ENCODE data around the gene CHTF18.
A peak's percentile ranks its signal among the peaks of the same experiment; 100 is the strongest.

Gene CHTF18

DNA sequence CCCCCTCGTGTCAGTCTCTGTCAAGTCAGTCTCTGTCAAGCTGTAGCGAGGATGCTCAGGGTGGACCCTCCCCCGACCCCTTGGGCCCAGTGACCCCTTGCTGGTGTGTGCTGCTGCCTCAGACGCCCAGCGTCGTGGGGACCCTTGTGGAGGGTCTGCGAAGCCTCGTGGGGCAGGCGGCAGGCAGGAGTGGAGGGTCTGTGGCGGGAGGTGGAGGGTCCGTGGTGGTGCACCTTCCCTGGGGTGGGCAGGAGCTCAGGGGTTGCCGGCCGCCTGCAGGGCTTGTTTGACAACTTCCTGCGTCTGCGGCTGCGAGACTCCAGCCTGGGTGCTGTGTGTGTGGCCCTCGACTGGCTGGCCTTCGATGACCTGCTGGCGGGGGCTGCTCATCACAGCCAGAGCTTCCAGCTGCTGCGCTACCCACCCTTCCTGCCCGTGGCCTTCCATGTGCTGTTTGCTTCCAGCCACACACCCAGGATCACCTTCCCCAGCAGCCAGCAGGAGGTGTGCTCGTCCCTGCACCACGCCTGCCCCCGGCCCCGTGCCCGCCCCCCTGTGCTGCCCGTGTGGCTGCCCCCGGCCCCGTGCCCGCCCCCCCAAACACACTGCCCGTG, 6.5 kb downstream of the CHTF18 start:
- no peak for DNase-seq

GRCh38 chr16:795580-796229, 7.3 kb downstream of the CHTF18 start:
- no peak for DNase-seq

GRCh38 chr16:796296-797119, 8.1 kb downstream of the CHTF18 start:
- no peak for DNase-seq

- no peak for DNase-seq
Observed at GRCh38 chr16:797120-797420, 8.7 kb downstream of the CHTF18 start.

GRCh38 chr16:797686-798085, 9.3 kb downstream of the CHTF18 start:
- DNase-seq: no peak

GRCh38 chr16:798666-799065, 10.2 kb downstream of the CHTF18 start:
- DNase-seq: no peak

DNA sequence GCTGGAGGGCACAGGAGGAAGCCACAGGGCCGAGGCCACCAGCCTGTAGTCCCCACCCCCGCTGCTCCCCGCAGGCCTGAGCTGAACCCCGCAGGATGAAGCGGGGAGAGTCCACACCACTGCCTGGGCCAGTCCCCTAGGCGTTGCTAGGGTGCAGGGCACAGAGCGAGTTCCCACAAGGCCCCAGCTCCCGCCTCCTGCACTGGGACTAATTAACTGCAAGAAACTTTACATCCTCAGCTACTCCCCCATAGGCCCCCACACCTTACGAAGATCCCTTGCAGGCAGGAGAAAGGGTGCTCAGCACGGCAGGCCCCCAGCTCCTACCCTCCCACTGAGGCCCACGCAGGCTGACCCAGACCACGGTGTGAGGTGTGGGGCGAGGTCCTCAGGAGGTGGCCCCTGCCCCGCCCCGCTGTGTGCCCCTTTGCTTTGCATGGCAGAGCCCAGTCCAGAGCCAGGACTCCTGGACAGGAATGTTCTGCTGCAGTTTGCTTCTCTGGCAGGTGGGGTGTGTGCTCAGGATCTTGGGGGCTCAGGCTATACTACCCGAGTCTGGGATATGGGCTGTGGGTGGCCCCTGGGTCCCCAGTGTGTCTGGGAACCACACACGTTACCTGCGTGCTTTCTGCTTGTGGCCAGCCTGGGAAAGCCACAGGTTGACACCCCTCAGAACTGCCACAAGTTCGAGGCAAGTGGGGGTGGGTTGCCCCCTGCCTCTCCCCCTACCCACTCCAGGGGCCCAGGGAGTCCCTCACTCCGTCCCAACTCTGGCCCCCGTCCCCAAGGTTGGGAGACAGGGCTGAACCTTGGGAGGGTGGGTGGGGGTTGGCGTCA, 10.9 kb downstream of the CHTF18 start:
- DNase-seq: no peak

GRCh38 chr16:799948-800833, 11.8 kb downstream of the CHTF18 start, which contains the start of gene GNG13:
GNG13 (minus strand) TSS chr16:800734; CDS start chr16:799077, 1,657 bp downstream.
- DNase-seq: no peak

DNA sequence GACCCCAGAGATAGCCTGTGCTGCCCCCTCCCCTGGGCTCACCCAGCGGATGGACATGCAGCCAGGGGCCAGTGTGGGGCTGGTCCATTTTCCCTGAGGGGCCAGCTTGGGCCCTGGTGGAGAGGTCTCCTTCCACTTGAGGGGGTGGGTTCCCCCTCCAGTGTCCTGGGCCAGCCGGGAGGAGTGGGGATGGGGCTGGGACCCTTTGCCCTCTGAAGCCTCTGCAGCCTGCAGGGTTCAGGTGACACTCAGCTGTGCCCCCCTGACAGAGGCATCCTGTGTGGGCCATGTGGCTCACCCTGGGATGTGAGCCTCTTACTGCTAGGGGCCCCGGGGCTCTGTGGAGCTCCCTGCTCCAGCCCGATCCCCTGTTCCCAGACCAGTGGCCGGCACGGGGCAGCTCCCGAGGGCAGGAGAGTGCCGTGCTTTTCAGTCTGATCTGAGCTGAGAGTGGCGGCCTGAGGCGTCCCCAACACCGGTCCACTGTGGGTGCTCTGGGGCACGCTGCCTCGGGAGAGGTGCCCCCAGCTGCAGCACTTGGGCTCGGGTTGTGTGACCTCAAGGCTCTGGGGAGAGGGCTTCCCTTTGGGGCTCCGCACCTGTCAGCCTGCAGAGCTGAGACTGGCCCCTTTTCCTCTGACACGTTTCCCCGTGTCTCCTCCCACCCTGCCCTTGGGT, 12.6 kb downstream of the CHTF18 start:
- no peak for DNase-seq

DNA sequence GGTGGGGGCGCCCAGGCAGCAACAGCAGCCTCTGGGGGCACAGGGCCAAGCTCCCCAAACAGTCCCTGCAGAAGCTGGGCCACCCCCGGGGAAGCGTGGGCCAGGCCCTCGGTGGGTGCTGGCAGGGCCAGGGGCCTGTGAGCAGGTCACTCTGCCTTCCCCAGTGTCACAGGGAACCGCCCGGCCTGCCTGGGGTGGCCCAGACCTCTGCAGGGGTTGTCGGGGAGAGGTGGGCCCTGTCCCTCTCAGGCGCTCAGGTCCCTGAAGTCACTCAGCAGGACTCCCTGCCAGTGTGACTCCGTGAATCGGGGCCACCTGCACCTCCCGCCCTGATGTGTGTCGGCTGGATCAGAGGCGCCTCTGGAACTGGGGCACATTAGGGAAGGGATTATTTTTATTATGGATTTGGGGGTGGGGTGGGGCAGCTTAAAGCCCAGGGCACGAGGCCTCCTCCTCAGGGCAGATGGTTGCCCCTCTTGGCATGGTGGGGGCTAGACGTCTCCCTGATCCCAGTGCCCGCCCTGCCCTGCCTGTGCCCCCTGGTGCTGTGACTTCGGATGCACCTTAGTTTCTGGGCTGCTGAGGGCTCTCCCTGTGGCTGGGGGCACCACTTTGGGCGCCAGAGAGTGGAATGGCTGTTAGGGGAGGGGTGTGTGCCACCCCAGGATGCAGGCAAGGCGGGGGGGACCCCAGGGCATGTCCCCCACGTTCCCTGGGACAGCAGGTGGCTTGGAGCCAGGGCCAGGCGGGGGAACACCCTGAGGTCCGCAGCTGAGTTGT, 13.4 kb downstream of the CHTF18 start:
- no peak for DNase-seq

GRCh38 chr16:802461-802860, 14.0 kb downstream of the CHTF18 start:
- no peak for DNase-seq

DNA sequence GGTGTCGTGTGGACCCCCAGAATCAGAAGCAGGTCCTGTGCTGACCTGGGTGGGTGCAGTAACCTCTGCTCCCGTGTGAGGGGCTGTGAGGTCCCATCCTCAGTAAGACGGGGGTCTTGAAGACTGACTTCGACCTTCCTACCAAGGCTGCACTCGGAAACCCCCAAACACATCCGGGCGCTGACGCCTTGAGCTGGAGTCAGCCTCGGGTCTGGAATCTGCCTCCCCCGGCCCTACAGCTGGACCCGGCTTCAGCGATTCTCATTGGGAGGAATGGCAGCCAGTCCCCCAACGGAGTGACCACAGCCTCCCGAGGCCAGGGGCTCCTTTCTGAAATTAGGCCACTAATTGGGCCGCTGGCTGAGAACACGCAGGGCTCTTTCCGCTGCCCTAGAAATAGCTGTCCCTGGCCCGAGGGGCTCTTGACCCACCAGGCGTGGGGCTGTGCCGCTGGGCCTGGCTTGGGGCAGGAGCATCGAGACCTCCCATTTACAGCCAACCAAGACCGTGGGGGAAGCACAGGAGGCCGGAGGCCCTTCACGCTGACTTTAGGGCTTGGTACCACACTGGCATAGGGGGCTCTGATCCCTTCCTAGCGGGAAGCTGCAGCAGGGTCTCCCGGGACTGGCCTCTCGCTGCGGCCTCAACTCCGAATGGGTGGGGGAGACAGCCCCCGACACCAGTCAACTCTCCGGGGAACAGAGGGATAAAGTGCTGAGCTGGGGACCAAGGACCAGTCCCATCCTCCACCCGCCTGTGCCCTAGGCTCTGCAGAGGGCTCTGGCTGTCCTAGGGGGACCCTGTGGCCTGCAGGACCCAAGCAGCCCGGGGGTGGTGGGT, 14.7 kb downstream of the CHTF18 start:
- no peak for DNase-seq

DNA sequence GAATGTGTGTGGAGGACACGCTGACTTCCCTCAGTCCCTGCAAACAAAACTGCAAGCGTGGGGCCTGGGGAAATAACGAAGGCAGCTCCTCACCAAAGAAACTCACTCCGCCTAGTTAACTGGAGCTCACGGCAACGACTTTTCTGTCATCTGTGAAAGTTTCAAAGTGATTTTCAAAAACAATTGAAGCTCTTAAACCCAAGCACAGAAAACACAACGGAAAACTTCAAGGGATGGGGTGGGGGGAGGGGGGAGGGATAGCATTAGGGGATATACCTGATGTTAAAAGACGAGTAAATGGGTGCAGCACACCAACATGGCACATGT, 15.3 kb downstream of the CHTF18 start:
- DNase-seq: no peak

DNA sequence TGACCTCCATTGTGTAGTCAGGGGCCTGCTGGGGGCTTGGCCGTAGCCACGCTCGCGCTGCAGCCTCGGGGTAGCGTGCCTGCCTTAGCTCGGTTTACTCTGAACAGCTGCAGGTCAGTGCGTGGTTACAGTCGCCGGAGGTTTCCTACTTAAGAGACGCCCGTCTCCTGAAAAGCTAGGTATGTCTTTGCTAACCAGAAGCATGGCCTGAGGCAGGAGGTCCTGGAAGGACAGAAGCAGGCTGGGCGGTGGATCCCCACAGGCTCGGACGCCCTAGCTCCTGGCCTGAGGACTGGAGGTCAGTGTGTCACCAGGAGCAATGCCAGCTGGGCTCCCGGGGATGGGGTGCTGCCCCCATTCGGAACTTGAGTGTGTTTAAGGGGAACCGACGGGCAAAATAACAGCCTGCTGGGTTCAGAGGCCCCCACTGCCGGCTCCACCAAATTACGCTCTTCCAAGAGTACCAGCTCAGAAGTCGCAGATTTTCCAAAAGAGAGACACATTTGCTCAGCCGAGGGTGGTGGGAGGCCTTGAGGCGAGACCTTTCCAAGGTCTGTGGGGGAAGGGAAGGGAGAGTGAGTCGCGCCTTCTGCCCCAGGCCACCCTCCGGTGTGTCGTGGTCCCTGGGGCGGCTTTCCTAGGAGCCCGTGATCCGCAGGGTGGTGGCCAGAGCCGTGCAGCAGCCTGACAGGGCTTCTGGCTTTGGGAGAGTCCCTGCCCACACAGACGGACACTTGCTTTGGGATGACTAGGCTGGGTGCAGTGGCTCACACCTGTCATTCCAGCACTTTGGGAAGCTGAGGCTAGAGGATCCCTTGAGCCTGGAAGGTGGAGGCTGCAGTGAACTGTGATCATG, 16.0 kb downstream of the CHTF18 start:
- DNase-seq: no peak

- no peak for DNase-seq
Observed at GRCh38 chr16:805474-805873, 17.1 kb downstream of the CHTF18 start.

DNA sequence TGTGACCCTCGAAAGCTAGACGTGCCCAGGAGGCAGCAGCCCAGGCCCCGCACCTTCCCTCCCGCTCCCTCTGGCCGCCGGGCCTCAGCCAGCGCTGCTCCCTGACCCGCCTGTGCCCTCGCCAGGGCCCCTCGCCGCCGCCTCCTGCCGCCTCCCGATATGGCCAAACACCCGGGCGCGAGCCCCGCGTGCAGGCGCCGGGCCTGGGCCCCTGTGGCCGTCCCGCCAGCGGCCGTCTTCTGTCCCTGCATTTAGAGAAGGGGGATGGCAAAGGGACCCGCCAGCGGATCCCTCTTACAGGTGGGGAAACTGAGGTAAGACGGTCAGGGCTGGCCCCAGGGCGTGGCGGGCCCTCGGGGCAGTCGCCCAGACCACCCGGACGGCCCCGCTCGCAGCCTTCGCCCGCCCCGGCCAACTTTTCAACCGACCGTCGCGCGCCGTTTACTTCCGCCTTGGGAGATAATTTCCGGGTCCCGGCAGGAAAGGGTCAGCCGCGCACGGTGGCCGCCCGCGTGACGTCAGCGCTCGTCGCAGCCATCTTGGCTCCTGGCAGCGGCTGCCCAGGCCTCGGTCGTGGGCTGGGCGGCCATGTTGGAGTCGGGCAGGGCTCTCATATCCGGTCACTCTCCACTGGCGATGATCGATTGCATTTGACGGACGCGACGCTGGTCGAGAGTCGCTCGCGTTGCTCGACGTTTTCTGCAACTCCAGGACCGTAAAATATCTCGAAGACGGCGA, 19.1 kb downstream of the CHTF18 start:
- peak; percentile 82 to 95 for DNase-seq

- DNase-seq: no peak
Observed at GRCh38 chr16:808085-808386, 19.6 kb downstream of the CHTF18 start.

GRCh38 chr16:813204-813915, 24.9 kb downstream of the CHTF18 start:
- no peak for DNase-seq

Data from NCI-H187 (cell line).